ENCODE data around the gene ZCCHC14. TPM values are rescaled to one million over a fixed set of nuclear protein-coding genes. Genes with fewer than 3 reads are reported as not detected.

Gene ZCCHC14
- total RNA-seq, 1 experiment from 2014 or later = 4.4 TPM

DNA sequence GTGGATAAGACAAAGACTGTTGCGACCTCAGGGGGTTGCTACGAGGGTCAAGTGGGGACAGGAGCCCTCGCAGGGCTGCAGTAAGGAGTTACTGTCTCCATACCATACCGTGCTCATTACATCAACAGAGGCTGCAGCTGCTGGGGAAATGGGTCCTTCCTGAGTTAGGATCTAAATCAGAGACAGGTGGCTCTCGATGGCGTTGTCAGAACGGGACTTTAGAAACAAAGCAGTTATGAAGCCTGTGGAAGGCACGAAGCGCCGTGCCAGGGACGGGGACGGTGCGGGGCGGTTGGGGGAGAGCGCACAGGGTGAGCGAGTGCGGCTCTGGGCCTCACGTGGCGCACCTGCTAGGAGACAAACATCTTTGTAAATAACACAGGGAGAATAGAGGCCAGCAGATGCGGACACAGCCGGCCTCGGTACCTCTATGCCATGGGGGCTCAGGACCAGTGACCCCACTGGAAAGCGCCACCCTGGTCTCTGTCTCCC, 34.4 kb downstream of the ZCCHC14 start:
- DNase-seq (ENCODE audit: low read depth) = no peak

GRCh38 chr16:87457709-87458423, 35.0 kb downstream of the ZCCHC14 start:
- DNase-seq (ENCODE audit: low read depth) = peak; percentile 97

- peak; percentile 32 for DNase-seq (ENCODE audit: low read depth)
These were observed 35.7 kb downstream of the ZCCHC14 start for GRCh38 chr16:87457061-87457611.

DNA sequence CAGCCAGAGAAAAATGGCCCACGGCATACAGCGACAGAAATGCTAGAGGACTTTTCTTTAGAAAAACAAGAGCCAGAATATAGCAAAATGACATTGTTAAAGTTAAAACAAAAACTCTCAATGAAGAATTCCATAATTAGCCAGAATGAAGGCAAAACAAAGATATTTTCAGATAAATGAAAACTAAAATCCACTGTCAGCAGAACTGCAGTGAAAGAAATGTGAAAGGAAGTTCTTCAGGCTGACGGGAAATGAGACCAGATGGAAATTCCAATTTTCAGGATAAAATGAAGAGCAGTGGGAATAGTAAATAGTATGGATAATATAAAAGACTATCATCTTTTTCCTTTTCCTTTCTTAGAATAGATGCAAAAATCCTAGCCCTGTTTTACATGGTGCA, 38.4 kb downstream of the ZCCHC14 start:
- no peak for DNase-seq (ENCODE audit: low read depth)

DNA sequence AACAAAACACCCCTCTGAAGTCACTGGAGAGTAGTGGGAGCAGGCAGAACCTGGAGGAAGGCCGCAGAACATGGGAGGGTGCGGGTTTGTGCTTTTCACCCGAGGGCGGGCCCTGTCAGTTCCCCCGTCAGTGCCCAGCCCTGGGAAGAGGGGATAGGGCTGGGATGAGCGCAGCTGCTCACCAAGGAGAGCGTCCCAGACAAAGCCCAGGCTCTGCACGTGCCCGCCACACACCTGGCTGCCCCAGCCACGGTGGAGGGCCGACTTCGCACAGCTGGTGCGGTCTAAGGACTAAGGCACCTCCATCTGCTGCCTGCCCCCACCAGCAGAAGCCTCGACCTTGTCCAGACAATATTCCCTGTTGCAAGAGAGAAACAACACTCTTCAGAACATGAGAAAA, 39.5 kb downstream of the ZCCHC14 start:
- DNase-seq (ENCODE audit: low read depth) = no peak

GRCh38 chr16:87451563-87452210, 41.1 kb downstream of the ZCCHC14 start:
- DNase-seq (ENCODE audit: low read depth) = no peak

- DNase-seq (ENCODE audit: low read depth) = no peak
These were observed 44.0 kb downstream of the ZCCHC14 start for GRCh38 chr16:87448866-87449265.

- DNase-seq (ENCODE audit: low read depth) = no peak
These were observed 45.5 kb downstream of the ZCCHC14 start for GRCh38 chr16:87447323-87447722.

GRCh38 chr16:87446479-87446878, 46.3 kb downstream of the ZCCHC14 start:
- DNase-seq (ENCODE audit: low read depth) = no peak

GRCh38 chr16:87445486-87445885, 47.3 kb downstream of the ZCCHC14 start:
- DNase-seq (ENCODE audit: low read depth) = no peak

GRCh38 chr16:87443964-87444363, 48.9 kb downstream of the ZCCHC14 start:
- no peak for DNase-seq (ENCODE audit: low read depth)

DNA sequence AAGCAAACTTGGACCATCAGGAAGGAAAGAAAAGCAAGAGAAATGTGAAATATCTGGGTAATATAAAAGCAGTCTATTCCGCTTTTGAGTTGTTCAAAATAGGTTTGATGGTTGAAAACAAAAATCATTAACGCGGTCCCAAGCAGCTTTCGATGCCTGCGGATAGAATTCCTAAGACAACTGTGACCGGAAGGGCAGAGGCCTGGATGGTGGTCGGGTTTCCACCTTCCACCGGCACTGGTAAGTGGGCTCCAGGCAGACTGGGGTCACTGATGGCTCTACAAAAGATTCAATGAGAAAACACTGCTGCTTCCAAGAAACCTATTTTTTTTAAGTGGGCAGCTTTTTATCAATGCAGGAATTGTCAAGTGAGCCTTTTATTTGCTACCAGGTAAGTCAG, 49.8 kb downstream of the ZCCHC14 start:
- DNase-seq (ENCODE audit: low read depth) = no peak

- no peak for DNase-seq (ENCODE audit: low read depth)
These were observed 50.2 kb downstream of the ZCCHC14 start for GRCh38 chr16:87442581-87442966.

GRCh38 chr16:87441886-87442580, 50.8 kb downstream of the ZCCHC14 start:
- peak; percentile 41 for DNase-seq (ENCODE audit: low read depth)

GRCh38 chr16:87439926-87440325, 52.9 kb downstream of the ZCCHC14 start:
- DNase-seq (ENCODE audit: low read depth) = no peak

GRCh38 chr16:87438611-87438985, 54.2 kb downstream of the ZCCHC14 start:
- no peak for DNase-seq (ENCODE audit: low read depth)

GRCh38 chr16:87437911-87438610, 54.8 kb downstream of the ZCCHC14 start:
- no peak for DNase-seq (ENCODE audit: low read depth)

DNA sequence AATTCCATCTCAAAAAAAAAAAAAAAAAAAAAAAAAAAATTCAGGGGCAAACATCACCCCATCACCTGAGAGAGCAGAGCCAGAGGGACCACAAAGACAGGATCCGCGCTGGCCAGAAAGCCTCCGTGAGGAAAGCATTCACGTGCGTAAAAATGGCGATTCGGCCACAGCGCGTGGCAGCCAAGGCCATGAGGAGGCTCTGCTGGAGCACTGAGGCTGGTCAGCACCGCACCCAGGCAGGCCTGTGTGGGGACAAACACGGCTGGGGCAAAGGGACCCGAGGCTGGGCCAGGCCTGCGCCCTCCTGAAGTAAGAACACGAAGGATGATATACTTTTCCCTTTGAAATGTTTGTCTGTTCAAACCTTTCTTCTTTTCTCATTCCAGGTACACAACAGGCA, 55.5 kb downstream of the ZCCHC14 start:
- DNase-seq (ENCODE audit: low read depth) = no peak

DNA sequence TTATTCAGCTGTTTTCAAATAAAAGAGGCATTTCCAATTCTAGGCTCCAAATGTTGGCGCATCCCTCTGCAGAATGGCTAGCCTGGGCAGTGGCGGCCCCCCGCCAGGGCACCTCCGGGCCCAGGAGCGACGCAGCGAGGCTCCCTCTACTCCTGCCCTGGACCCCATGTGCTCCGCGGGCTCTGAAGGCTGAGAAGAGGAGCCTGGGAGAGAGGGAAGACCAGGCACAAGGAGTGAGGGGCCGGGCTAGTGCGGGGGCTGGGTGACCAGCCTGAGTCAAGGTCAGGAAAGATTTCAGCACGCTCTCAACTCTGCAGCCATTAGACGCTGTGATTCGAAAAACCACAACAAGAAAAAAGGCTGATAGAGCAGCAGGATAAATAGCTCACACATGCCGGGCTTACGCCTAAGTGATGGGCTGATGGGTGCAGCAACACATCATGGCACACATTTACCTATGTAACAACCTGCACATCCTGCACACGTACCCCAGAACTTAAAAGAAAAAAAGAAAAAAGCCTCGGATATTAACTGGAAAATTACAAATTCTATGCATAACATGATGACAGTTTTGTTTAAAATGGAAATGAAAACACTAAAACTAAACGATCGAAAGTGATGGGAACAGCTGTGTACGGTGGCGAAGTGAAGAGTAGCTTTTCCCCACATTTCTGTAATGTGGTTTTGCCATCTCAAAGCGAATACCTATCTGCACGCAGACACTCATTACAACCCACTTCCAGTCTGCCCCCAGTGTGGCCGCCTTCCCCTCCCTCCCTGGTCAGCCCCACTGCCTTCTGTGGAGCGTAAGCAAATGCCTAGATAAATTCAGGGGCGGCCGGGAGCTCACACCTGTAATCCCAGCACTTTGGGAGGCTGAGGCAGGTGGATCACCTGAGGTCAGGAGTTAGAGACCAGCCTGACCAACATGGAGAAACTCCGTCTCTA, 56.3 kb downstream of the ZCCHC14 start:
- peak; percentile 69 for DNase-seq (ENCODE audit: low read depth)

All from LHCN-M2 (cell line).